ENCODE results near the gene ZNF200.

Gene ZNF200

DNA sequence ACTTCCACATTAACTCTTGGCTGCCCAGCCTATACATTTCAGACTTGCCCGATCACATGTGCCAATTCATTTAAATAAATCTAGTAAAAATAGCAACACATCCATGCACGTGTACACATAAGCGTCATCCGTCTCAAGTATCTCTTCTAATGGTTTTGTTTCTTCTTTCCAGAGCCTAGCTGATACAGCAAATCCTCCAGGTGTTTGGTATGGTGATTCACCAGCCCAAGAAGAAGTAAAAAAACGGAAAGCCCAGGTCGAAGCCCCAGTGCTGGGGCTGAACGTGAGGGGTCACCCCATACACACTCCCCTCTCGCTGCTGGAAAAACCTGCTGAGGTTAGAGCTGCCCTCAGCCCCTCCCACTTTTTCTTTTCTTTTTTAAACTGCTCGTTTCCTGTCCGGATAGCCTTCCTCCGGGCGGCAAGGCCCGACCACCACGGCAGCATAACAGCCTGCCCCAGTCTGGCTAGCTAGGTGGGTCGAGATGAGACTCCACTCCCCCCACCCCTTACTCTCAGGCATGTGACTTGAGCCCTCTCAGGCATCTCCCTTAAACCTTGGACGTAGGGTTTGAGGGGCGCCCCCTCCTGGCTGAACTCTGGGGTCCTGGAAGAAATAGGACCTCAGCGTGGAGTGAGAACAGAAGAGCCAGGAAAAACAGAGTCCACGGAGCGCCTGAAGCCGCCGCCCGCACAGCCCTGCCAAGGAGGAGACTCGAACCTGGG, 60.9 kb downstream of the ZNF200 start:
- peak; percentile 60 for DNase-seq
